GM18907 (cell line): Measurements from ENCODE around the gene CDK19.
"Not testable (repeated sequence)": the region's sequence is repeated elsewhere in the genome, so short reads cannot be mapped to it uniquely, and the experiment has no call there.

Source experiments
- ATAC-seq: cut with Tn5 transposase; IDR thresholded peaks from one replicate; pipeline ENCODE4 v1.9.1; 2021; ENCODE audit warnings: mild to moderate bottlenecking, moderate library complexity; ENCODE audit not compliant: unreplicated experiment

CDK19 gene

GRCh38 chr6:110629153-110629552 is 186.1 kb downstream of the CDK19 start:
- no peak for ATAC-seq

- ATAC-seq = no peak
Measured at GRCh38 chr6:110628330-110628729, 186.9 kb downstream of the CDK19 start.

- no peak for ATAC-seq
Measured at GRCh38 chr6:110626442-110626841, 188.8 kb downstream of the CDK19 start.

- ATAC-seq = no peak
Measured at GRCh38 chr6:110625883-110626282, 189.4 kb downstream of the CDK19 start.

- no peak for ATAC-seq
Measured at GRCh38 chr6:110622912-110623578, 192.2 kb downstream of the CDK19 start.

GRCh38 chr6:110621061-110621460 is 194.2 kb downstream of the CDK19 start:
- ATAC-seq = no peak

- no peak for ATAC-seq
Measured at GRCh38 chr6:110620065-110620464, 195.2 kb downstream of the CDK19 start.

- ATAC-seq = no peak
Measured at GRCh38 chr6:110619275-110619908, 195.9 kb downstream of the CDK19 start.

GRCh38 chr6:110618591-110619267 is 196.5 kb downstream of the CDK19 start:
- ATAC-seq = no peak

GRCh38 chr6:110617057-110617456 is 198.2 kb downstream of the CDK19 start:
- peak; percentile 92 for ATAC-seq

GRCh38 chr6:110615722-110616121 is 199.5 kb downstream of the CDK19 start:
- ATAC-seq = no peak

GRCh38 chr6:110614586-110614985 is 200.7 kb downstream of the CDK19 start:
- ATAC-seq = no peak

- ATAC-seq = no peak
Measured at GRCh38 chr6:110614106-110614505, 201.2 kb downstream of the CDK19 start.

GRCh38 chr6:110613356-110613755 is 201.9 kb downstream of the CDK19 start:
- no peak for ATAC-seq

GRCh38 chr6:110612298-110612697 is 203.0 kb downstream of the CDK19 start:
- no peak for ATAC-seq

- ATAC-seq = no peak
Measured at GRCh38 chr6:110609101-110609500, 206.2 kb downstream of the CDK19 start.

- ATAC-seq = no peak
Measured at GRCh38 chr6:110608151-110608550, 207.1 kb downstream of the CDK19 start.

- no peak for ATAC-seq
Measured at GRCh38 chr6:110606151-110606550, 209.1 kb downstream of the CDK19 start.

GRCh38 chr6:110600640-110601039 is 214.6 kb downstream of the CDK19 start:
- ATAC-seq = not testable (repeated sequence)

GRCh38 chr6:110597761-110598160 is 217.5 kb downstream of the CDK19 start:
- ATAC-seq = no peak

GRCh38 chr6:110596354-110596753 is 218.9 kb downstream of the CDK19 start:
- no peak for ATAC-seq

- no peak for ATAC-seq
Measured at GRCh38 chr6:110595112-110595511, 220.2 kb downstream of the CDK19 start.
